HCT116 (cell line): Measurements from ENCODE around the gene LY86. TPM values are rescaled to one million over a fixed set of nuclear protein-coding genes. Genes with fewer than 3 reads are reported as not detected.

Experiments used
- ATAC-seq: fragments of 200-7000 bp; cut with Tn5 transposase; 2 replicates; pipeline ENCODE4 v1.9.1; 2020; ENCODE audit warnings: mild to moderate bottlenecking, moderate library complexity
- Bru-seq: library from RNA; stranded (reverse); fragments of 400-500 nt; gene quantifications from one replicate; lab custom pipeline; 2021; lab: Mats Ljungman, UMichigan
- BruChase-seq, 2 experiments: library from RNA; stranded (reverse); fragments of 400-500 nt; gene quantifications; one replicate each; lab custom pipeline; 2021; lab: Mats Ljungman, UMichigan
- BruUV-seq: library from RNA; stranded (reverse); fragments of 400-500 nt; replicated peaks from 2 replicates; lab custom pipeline; 2021; lab: Mats Ljungman, UMichigan
- CTCF ChIA-PET: fragments of 300-600 bp; sonication (Branson Sonifier 250); formaldehyde crosslinking; loops from one replicate; lab custom pipeline; 2021; ENCODE audit warnings: antibody characterized with exemption; lab: Charles Lee
- POLR2A ChIA-PET: fragments of 300-600, 350-600 bp; sonication (Branson Sonifier 250); formaldehyde crosslinking; loops from one replicate; lab custom pipeline; 2021; ENCODE audit warnings: antibody characterized with exemption; lab: Charles Lee
- RAD21 ChIA-PET, 2 experiments: fragments of 300-600 bp; sonication (Branson Sonifier 250); formaldehyde crosslinking; loops; one replicate each; lab custom pipeline; 2023; ENCODE audit warnings: low total read pairs in 2 of 2; ENCODE audit not compliant: uncharacterized antibody in 2 of 2, unreplicated experiment in 2 of 2, low non-redundant PET in 1 of 2; lab: Charles Lee
- DNase-seq: peaks from one replicate; pipeline ENCODE4 v3.0.0-alpha.2; 2010; ENCODE audit warnings: low read depth, low spot score
- H2AFZ ChIP-seq: fragments of 200-600 bp; shearing (Covaris generic), sonication (generic); 2 replicates; pipeline ENCODE4 v1.6.1; 2017; ENCODE audit warnings: low read depth, mixed run types, mixed read lengths, antibody characterized with exemption, low read length; ENCODE audit not compliant: poor library complexity, severe bottlenecking
- H3K27ac ChIP-seq: 2 replicates; pipeline ENCODE4 v1.5.1; 2012; ENCODE audit warnings: low read depth, low read length
- H3K27me3 ChIP-seq: fragments of 200-600 bp; sonication (generic); 2 replicates; pipeline ENCODE4 v1.6.1; 2016; ENCODE audit warnings: mixed run types, low read length, mixed read lengths; ENCODE audit not compliant: insufficient read depth
- H3K36me3 ChIP-seq, 2 experiments: fragments of 200-500 bp in 1 of 2; fragments of 200-600 bp in 1 of 2; sonication (Bioruptor generic) in 1 of 2; sonication (generic) in 1 of 2; 2 replicates each; pipeline versions ENCODE4 v1.5.1 to v1.6.1; 2014 to 2016; ENCODE audit warnings: low read length in 2 of 2, inconsistent platforms in 1 of 2, mixed read lengths in 1 of 2, mixed run types in 1 of 2; ENCODE audit not compliant: insufficient read depth in 2 of 2, control insufficient read depth in 1 of 2
- H3K4me1 ChIP-seq, 2 experiments: fragments of 200-600 bp in 1 of 2; sonication (generic) in 1 of 2; 2 replicates each; pipeline versions ENCODE4 v1.5.1 to v1.6.1; 2012 to 2017; ENCODE audit warnings: low read length in 2 of 2, inconsistent platforms in 1 of 2, mild to moderate bottlenecking in 1 of 2, mixed read lengths in 1 of 2, mixed run types in 1 of 2, moderate library complexity in 1 of 2; ENCODE audit not compliant: insufficient read depth in 2 of 2, control insufficient read depth in 1 of 2
- H3K4me2 ChIP-seq: fragments of 200-600 bp; sonication (generic); 2 replicates; pipeline ENCODE4 v1.6.1; 2017; ENCODE audit warnings: mixed run types, low read length, mixed read lengths
- H3K4me3 ChIP-seq, 2 experiments: fragments of 200-600 bp in 1 of 2; sonication (generic) in 1 of 2; replicated peaks in 1 of 2; 2 replicates each; pipeline ENCODE4 v1.5.1; 2011 to 2016; ENCODE audit warnings: low read length in 2 of 2, control low read depth in 1 of 2, low read depth in 1 of 2, mild to moderate bottlenecking in 1 of 2, mixed read lengths in 1 of 2, mixed run types in 1 of 2
- H3K79me2 ChIP-seq: fragments of 200-600 bp; sonication (generic); 2 replicates; pipeline ENCODE4 v1.6.1; 2017; ENCODE audit warnings: mild to moderate bottlenecking, mixed run types, low read length, moderate library complexity, mixed read lengths; ENCODE audit not compliant: insufficient read depth
- H3K9ac ChIP-seq: fragments of 200-600 bp; sonication (generic); 2 replicates; pipeline ENCODE4 v1.6.1; 2016; ENCODE audit warnings: low read length, mixed read lengths
- H3K9me2 ChIP-seq: fragments of 200-600 bp; sonication (generic), shearing (Covaris generic); 2 replicates; pipeline ENCODE4 v1.6.1; 2017; ENCODE audit warnings: mixed run types, mild to moderate bottlenecking, moderate library complexity; ENCODE audit not compliant: insufficient read depth
- H3K9me3 ChIP-seq, 2 experiments: fragments of 200-500 bp in 1 of 2; fragments of 200-600 bp in 1 of 2; sonication (Bioruptor generic) in 1 of 2; sonication (generic) in 1 of 2; 2 replicates each; pipeline ENCODE4 v1.6.1; 2014 to 2017; ENCODE audit warnings: low read length in 2 of 2, mixed read lengths in 2 of 2, inconsistent platforms in 1 of 2, low read depth in 1 of 2, mild to moderate bottlenecking in 1 of 2, mixed run types in 1 of 2, moderate library complexity in 1 of 2; ENCODE audit not compliant: control insufficient read depth in 1 of 2, insufficient read depth in 1 of 2
- H4K20me1 ChIP-seq: fragments of 200-600 bp; sonication (generic), shearing (Covaris generic); 2 replicates; pipeline ENCODE4 v1.6.1; 2017; ENCODE audit warnings: mixed run types, mild to moderate bottlenecking, moderate library complexity; ENCODE audit not compliant: insufficient read depth
- CBX3 ChIP-seq: IDR thresholded peaks from 2 replicates; pipeline ENCODE4 v1.6.1; 2012; ENCODE audit warnings: low read depth
- CEBPB ChIP-seq: IDR thresholded peaks from 2 replicates; pipeline ENCODE4 v1.6.1; 2012; ENCODE audit warnings: low read depth
- EGR1 ChIP-seq: IDR thresholded peaks from 2 replicates; pipeline ENCODE4 v1.6.1; 2012; ENCODE audit warnings: low read depth
- ELF1 ChIP-seq: IDR thresholded peaks from 2 replicates; pipeline ENCODE4 v1.6.1; 2012; ENCODE audit warnings: low read depth, borderline replicate concordance
- EZH2 ChIP-seq: fragments of 200-600 bp; sonication (generic); IDR thresholded peaks from 2 replicates; pipeline ENCODE4 v1.6.1; 2017; ENCODE audit warnings: antibody characterized with exemption, mixed run types
- EZH2phosphoT487 ChIP-seq: fragments of 200-600 bp; IDR thresholded peaks from 2 replicates; pipeline ENCODE4 v1.6.1; 2018; ENCODE audit warnings: antibody characterized with exemption, borderline replicate concordance
- JUND ChIP-seq: IDR thresholded peaks from 2 replicates; pipeline ENCODE4 v1.6.1; 2012
- POLR2A ChIP-seq: IDR thresholded peaks from 2 replicates; pipeline ENCODE4 v1.7.0; 2011; ENCODE audit warnings: borderline replicate concordance; ENCODE audit not compliant: insufficient read depth, insufficient read length; ENCODE audit errors: extremely low read depth
- POLR2AphosphoS5 ChIP-seq: IDR thresholded peaks from 2 replicates; pipeline ENCODE4 v1.6.1; 2011; ENCODE audit warnings: mild to moderate bottlenecking, low read depth, low read length, moderate library complexity
- SIN3A ChIP-seq: IDR thresholded peaks from 2 replicates; pipeline ENCODE4 v1.6.1; 2012; ENCODE audit warnings: low read depth
- SRF ChIP-seq: IDR thresholded peaks from 2 replicates; pipeline ENCODE4 v1.6.1; 2012; ENCODE audit warnings: low read depth
- TCF7L2 ChIP-seq: IDR thresholded peaks from 2 replicates; pipeline ENCODE4 v1.7.0; 2011; ENCODE audit warnings: borderline replicate concordance, inconsistent platforms; ENCODE audit not compliant: insufficient read depth, insufficient read length; ENCODE audit errors: extremely low read depth
- YY1 ChIP-seq: IDR thresholded peaks from 2 replicates; pipeline ENCODE4 v1.6.1; 2011; ENCODE audit warnings: low read length, low read depth, moderate library complexity, mild to moderate bottlenecking; ENCODE audit not compliant: insufficient replicate concordance; ENCODE audit errors: extremely low read depth
- ZNF274 ChIP-seq: fragments of 200-500 bp; sonication (Bioruptor generic); IDR thresholded peaks from 2 replicates; pipeline ENCODE4 v1.6.1; 2014; ENCODE audit warnings: mild to moderate bottlenecking, low read depth, low read length, inconsistent platforms
- intact Hi-C: fragments of 100-400 bp; cut with micrococcal nuclease; formaldehyde crosslinking; loops from 2 replicates; pipeline ENCODE4 v1.10.0; 2022
- long read RNA-seq: library from polyadenylated mRNA; unstranded; transcript quantifications from one replicate; pipeline ENCODE4 v2.0.0, GENCODE V29; 2021; ENCODE audit not compliant: unreplicated experiment
- polyA plus RNA-seq: library from polyadenylated mRNA; unstranded; fragments of >200 nt; gene quantifications from 2 replicates; pipeline ENCODE4 v1.2.1, GENCODE V29; 2012; ENCODE audit warnings: missing spikeins
- total RNA-seq: library from RNA; stranded (reverse); gene quantifications from one replicate; pipeline ENCODE4 v1.2.1, GENCODE V29; 2021; ENCODE audit not compliant: unreplicated experiment
- TF ChIP-seq, protein P1 (sequence below): IDR thresholded peaks from 2 replicates; pipeline ENCODE4 v1.6.1; 2012; ENCODE audit warnings: low read depth
- TF ChIP-seq, protein P2 (sequence below), 3 experiments: fragments of 200-600 bp in 1 of 3; sonication (generic) in 1 of 3; IDR thresholded peaks in 2 of 3; conservative IDR thresholded peaks in 1 of 3; 2 replicates each; pipeline ENCODE4 v1.5.1; 2012 to 2017; ENCODE audit warnings: low read depth in 2 of 3, low read length in 2 of 3, antibody characterized with exemption in 1 of 3, borderline replicate concordance in 1 of 3, control low read depth in 1 of 3, mild to moderate bottlenecking in 1 of 3, mixed read lengths in 1 of 3, mixed run types in 1 of 3, moderate library complexity in 1 of 3; ENCODE audit not compliant: insufficient read depth in 1 of 3
- TF ChIP-seq, protein P3 (sequence below): IDR thresholded peaks from 2 replicates; pipeline ENCODE4 v1.6.1; 2011; ENCODE audit warnings: mild to moderate bottlenecking, low read length, moderate library complexity; ENCODE audit not compliant: insufficient replicate concordance; ENCODE audit errors: extremely low read depth
- TF ChIP-seq, protein P4 (sequence below): IDR thresholded peaks from 2 replicates; pipeline ENCODE4 v1.6.1; 2012

Gene LY86
- total RNA-seq = not detected
- not detected in 2 replicates for polyA plus RNA-seq
- not detected for Bru-seq, nascent RNA
- BruChase-seq, experiment 1, labeled RNA remaining after a 6-hour chase = not detected
- not detected for BruChase-seq, experiment 2, labeled RNA remaining after a 2-hour chase
- long read RNA-seq = 0 reads

DNA sequence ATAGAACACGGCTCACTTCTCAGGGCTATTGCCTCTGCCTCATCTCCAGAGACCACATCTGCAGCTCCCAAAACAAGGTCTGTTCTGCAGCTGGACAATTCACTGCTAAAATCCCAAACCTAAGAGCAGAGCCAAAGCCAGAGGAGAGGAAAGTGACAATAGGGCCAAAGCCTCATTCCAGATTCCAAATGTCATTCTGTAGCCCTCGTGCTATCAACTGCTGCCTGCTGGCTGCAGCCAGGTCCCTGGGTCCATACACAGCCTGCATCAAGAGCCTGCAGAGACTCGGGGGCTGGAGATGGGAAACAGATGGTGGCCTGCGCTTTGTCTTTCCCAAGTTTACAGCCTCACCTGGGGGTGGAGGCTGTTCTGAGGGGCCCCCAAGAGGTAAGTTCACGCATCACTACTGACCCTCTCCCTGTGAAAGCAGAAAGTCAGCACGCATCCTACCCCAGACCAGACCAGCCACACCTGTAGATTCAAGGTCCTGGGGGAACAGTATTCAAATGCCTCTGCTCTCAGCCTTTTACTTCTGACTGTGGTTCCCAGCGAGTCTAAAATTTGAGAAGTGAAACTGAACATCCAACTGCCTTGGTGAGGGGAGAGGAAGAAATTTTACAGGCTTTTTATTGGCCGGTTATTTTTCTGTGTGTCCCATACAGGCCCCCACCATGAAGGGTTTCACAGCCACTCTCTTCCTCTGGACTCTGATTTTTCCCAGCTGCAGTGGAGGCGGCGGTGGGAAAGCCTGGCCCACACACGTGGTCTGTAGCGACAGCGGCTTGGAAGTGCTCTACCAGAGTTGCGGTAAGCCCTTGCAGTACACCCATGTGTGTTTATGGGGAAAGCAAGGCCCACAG lies at the start of gene LY86:
Gene LY86 (plus strand): TSS at position 657 of the 860 bp plus-strand sequence. CDS start 15 bp downstream, at position 672.
- H3K4me3 ChIP-seq = no peak within 1 kb of the TSS
- no peak within 1 kb of the TSS for H2AFZ ChIP-seq
- H3K9me3 ChIP-seq = no peaks in the 10 kb centered on the region
- ATAC-seq (no peak), DNase-seq (no peak)
- no peaks in the 10 kb centered on the region for H3K36me3 ChIP-seq
- POLR2A ChIA-PET = no interaction called here
- H3K79me2 ChIP-seq = no peaks in the 10 kb centered on the region
- CTCF ChIA-PET = no interaction called here
- H3K4me1 ChIP-seq = no peaks in the 10 kb centered on the region
- no peak for TF ChIP-seq SIN3A
- TF ChIP-seq POLR2AphosphoS5 = no peak
- TF ChIP-seq, protein P1, sequence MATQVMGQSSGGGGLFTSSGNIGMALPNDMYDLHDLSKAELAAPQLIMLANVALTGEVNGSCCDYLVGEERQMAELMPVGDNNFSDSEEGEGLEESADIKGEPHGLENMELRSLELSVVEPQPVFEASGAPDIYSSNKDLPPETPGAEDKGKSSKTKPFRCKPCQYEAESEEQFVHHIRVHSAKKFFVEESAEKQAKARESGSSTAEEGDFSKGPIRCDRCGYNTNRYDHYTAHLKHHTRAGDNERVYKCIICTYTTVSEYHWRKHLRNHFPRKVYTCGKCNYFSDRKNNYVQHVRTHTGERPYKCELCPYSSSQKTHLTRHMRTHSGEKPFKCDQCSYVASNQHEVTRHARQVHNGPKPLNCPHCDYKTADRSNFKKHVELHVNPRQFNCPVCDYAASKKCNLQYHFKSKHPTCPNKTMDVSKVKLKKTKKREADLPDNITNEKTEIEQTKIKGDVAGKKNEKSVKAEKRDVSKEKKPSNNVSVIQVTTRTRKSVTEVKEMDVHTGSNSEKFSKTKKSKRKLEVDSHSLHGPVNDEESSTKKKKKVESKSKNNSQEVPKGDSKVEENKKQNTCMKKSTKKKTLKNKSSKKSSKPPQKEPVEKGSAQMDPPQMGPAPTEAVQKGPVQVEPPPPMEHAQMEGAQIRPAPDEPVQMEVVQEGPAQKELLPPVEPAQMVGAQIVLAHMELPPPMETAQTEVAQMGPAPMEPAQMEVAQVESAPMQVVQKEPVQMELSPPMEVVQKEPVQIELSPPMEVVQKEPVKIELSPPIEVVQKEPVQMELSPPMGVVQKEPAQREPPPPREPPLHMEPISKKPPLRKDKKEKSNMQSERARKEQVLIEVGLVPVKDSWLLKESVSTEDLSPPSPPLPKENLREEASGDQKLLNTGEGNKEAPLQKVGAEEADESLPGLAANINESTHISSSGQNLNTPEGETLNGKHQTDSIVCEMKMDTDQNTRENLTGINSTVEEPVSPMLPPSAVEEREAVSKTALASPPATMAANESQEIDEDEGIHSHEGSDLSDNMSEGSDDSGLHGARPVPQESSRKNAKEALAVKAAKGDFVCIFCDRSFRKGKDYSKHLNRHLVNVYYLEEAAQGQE = no peak
- TF ChIP-seq ZNF274 = no peak
- TF ChIP-seq EZH2 = no peak
- TF ChIP-seq TCF7L2 = no peak
- no peak for TF ChIP-seq JUND
- TF ChIP-seq ELF1 = no peak
- TF ChIP-seq POLR2A = no peak
- TF ChIP-seq, protein P2, sequence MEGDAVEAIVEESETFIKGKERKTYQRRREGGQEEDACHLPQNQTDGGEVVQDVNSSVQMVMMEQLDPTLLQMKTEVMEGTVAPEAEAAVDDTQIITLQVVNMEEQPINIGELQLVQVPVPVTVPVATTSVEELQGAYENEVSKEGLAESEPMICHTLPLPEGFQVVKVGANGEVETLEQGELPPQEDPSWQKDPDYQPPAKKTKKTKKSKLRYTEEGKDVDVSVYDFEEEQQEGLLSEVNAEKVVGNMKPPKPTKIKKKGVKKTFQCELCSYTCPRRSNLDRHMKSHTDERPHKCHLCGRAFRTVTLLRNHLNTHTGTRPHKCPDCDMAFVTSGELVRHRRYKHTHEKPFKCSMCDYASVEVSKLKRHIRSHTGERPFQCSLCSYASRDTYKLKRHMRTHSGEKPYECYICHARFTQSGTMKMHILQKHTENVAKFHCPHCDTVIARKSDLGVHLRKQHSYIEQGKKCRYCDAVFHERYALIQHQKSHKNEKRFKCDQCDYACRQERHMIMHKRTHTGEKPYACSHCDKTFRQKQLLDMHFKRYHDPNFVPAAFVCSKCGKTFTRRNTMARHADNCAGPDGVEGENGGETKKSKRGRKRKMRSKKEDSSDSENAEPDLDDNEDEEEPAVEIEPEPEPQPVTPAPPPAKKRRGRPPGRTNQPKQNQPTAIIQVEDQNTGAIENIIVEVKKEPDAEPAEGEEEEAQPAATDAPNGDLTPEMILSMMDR (IDR thresholded peaks at IDR 0.05 in 2 of 3, conservative IDR thresholded peaks at IDR 0.05 in 1 of 3; ENCODE audit: borderline replicate concordance in 1 of 3, insufficient read depth in 1 of 3, low read depth in 2 of 3, low read length in 2 of 3) = no peak
- no peak for TF ChIP-seq SRF
- no peak for TF ChIP-seq EZH2phosphoT487
- no peak for TF ChIP-seq YY1
- TF ChIP-seq, protein P3, sequence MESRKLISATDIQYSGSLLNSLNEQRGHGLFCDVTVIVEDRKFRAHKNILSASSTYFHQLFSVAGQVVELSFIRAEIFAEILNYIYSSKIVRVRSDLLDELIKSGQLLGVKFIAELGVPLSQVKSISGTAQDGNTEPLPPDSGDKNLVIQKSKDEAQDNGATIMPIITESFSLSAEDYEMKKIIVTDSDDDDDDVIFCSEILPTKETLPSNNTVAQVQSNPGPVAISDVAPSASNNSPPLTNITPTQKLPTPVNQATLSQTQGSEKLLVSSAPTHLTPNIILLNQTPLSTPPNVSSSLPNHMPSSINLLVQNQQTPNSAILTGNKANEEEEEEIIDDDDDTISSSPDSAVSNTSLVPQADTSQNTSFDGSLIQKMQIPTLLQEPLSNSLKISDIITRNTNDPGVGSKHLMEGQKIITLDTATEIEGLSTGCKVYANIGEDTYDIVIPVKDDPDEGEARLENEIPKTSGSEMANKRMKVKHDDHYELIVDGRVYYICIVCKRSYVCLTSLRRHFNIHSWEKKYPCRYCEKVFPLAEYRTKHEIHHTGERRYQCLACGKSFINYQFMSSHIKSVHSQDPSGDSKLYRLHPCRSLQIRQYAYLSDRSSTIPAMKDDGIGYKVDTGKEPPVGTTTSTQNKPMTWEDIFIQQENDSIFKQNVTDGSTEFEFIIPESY = no peak
- TF ChIP-seq CBX3 = no peak
- no peak for TF ChIP-seq EGR1
- TF ChIP-seq, protein P4, sequence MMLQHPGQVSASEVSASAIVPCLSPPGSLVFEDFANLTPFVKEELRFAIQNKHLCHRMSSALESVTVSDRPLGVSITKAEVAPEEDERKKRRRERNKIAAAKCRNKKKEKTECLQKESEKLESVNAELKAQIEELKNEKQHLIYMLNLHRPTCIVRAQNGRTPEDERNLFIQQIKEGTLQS = no peak
- TF ChIP-seq CEBPB = no peak
- RAD21 ChIA-PET = no interaction called here
- H3K27me3 ChIP-seq = peaks cover 4% of the 10 kb centered on the region; the same call in 1 of the 2 replicates
- H4K20me1 ChIP-seq = no peaks in the 10 kb centered on the region
- intact Hi-C loops = no loop called here
- H3K9ac ChIP-seq = no peak within 1 kb of the TSS
- BruUV-seq = no TSS peak
- no peak within 1 kb of the TSS for H3K27ac ChIP-seq
- H3K9me2 ChIP-seq = no peaks in the 10 kb centered on the region
- H3K4me2 ChIP-seq = no peak within 1 kb of the TSS
